Astrocyte of the spinal cord (primary cell): Measurements from ENCODE around the gene MPND.

ENCODE experiments used
- DNase-seq: peaks from one replicate; pipeline ENCODE4 v3.0.0; 2011; ENCODE audit warnings: low read depth, low spot score
- H3K4me3 ChIP-seq: 2 replicates; pipeline ENCODE4 v1.5.1; 2011; ENCODE audit warnings: low read depth, mild to moderate bottlenecking, low read length, moderate library complexity
- in situ Hi-C: cut with HindIII; loops from 2 replicates; pipeline ENCODE4 v1.10.0; 2017; ENCODE audit warnings: low sequenced_read_pairs
- TF ChIP-seq, protein P1 (sequence below): IDR thresholded peaks from 2 replicates; pipeline ENCODE4 v1.5.1; 2012; ENCODE audit warnings: low read depth, mild to moderate bottlenecking, low read length, inconsistent platforms

The MPND gene

DNA sequence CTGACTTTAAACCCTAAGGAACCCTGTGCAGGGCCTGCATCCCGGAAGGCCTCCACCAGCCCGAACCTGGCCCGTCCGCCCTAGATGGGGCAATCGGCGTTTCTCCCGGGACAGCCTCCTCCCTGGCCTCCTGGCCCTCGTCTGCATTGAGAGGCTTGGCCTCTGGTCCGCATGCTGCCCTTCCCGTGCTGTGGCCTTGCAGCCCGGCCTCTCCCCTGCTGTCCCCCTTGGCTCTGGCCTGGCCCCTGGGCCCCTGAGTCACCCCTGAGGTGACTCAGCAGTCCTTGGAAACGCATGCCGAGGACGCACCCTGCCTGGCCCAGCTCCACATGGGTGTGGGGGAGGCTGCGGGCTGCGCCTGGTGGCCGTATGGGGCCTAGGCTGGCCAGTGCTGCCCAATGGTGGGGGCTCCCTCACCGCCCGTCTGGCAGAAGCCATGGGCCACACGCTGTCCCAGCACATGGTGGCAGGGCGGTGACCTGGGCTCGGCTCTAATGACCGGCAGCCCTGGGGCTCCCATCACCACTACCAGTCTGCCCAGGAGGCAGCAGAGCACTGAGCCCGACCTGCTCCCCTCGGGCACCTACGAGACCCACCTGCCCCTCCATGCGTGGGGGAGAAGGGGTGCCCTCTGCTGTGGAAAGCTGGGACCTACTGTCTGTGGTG lies 31.3 kb downstream of the MPND start:
- H3K4me3 ChIP-seq = no peak overlapping the region
- in situ Hi-C loops = no loop called here

DNA sequence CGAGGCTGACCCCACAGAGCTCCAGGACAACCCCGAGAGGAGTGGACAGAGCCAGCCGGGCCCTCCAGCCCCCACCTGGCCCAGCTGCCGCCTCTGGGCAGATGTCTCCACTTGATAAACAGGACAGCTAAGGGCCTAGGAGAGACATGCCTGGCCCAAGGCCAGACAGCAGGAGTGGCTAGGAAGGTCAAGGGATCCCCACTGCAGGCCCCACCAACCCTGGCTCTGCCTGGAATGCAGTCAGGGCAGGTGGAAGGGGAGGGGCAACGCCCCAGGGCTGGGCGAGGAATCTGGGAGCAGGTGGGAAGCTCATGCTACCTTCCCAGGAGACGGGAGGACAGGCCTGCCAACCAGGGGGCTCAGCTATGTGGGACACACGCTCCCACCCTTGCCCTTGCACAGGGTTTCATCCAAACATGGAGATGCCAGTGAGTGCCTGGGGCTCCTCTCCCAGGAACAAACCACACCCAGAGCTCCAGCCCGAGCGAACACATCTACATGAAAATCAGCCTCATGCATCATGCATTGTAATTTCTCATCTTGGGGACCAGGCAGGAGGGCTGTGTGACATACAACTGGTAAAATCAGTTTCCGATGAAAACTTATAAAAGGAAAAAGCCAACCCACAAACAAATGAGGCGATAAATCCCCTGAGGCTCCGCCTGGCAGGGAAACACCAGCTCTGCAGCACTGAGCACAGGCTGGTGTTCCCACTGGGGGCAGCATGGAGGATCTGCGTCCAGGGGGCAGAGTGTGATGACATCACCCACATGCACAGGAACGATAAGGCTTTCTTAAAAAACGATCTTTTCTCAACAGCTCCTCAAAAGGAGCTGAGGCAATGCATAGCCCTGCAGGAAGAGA lies 32.0 kb downstream of the MPND start:
- in situ Hi-C loops = no loop called here
- TF ChIP-seq, protein P1, sequence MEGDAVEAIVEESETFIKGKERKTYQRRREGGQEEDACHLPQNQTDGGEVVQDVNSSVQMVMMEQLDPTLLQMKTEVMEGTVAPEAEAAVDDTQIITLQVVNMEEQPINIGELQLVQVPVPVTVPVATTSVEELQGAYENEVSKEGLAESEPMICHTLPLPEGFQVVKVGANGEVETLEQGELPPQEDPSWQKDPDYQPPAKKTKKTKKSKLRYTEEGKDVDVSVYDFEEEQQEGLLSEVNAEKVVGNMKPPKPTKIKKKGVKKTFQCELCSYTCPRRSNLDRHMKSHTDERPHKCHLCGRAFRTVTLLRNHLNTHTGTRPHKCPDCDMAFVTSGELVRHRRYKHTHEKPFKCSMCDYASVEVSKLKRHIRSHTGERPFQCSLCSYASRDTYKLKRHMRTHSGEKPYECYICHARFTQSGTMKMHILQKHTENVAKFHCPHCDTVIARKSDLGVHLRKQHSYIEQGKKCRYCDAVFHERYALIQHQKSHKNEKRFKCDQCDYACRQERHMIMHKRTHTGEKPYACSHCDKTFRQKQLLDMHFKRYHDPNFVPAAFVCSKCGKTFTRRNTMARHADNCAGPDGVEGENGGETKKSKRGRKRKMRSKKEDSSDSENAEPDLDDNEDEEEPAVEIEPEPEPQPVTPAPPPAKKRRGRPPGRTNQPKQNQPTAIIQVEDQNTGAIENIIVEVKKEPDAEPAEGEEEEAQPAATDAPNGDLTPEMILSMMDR = peak; percentile 61
- no peak overlapping the region for H3K4me3 ChIP-seq
- peak; percentile 66 for DNase-seq

More for the DNA sequence above, 31.3 kb downstream of the MPND start:
- DNase-seq = peak; percentile 84
- TF ChIP-seq, protein P1 = peak; percentile 14

DNA sequence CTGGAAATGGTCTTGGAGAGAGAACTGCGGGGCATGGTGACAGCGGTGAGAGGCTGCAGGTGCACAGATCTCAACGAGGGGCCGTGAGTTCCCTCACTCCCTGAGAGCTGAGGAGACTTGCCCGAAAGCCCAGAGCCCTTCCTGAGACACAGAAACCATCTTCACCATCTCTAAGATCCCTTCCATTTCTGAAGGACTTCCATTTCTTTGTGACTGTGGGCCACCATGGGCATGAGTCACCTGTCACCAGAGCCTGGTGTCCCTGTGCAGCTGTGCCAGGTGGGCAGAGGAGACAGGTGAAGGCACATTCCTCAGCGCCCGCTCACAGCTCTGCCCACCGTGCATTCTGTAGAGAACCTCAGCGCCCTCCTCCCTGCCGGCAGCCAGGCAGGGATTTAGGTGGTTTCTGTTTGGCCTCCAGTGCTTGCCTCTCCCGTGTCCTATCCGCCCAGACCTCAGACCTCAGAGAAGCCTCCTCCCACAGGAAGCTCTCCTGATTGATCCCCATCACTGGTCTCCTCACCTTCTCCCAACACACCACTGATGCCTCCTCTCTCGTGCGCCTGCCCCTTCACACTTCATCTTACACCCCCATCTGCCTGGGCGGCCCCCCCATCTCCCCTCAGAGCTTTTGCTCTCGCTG lies 32.8 kb downstream of the MPND start:
- TF ChIP-seq, protein P1 = no peak
- in situ Hi-C loops = no loop called here
- DNase-seq = no peak
- H3K4me3 ChIP-seq = no peak overlapping the region

DNA sequence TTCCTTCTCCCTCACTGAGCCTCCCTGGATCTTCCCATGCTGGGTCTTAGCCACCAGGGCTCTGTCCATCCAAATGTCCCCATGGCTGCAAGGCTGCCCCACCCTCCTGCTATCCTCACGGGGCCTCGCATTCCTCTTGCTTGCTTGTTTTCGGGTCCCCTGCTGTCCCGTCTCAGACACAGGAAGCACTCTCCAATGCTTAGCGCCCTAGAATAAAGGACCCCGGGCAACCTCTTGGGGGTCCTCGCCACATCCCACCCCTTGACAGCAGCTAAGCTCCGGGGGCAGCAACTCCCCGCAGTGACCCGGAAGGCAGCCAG lies 33.3 kb downstream of the MPND start:
- H3K4me3 ChIP-seq = no peak overlapping the region
- no peak for DNase-seq
- TF ChIP-seq, protein P1 = no peak
- in situ Hi-C loops = no loop called here

DNA sequence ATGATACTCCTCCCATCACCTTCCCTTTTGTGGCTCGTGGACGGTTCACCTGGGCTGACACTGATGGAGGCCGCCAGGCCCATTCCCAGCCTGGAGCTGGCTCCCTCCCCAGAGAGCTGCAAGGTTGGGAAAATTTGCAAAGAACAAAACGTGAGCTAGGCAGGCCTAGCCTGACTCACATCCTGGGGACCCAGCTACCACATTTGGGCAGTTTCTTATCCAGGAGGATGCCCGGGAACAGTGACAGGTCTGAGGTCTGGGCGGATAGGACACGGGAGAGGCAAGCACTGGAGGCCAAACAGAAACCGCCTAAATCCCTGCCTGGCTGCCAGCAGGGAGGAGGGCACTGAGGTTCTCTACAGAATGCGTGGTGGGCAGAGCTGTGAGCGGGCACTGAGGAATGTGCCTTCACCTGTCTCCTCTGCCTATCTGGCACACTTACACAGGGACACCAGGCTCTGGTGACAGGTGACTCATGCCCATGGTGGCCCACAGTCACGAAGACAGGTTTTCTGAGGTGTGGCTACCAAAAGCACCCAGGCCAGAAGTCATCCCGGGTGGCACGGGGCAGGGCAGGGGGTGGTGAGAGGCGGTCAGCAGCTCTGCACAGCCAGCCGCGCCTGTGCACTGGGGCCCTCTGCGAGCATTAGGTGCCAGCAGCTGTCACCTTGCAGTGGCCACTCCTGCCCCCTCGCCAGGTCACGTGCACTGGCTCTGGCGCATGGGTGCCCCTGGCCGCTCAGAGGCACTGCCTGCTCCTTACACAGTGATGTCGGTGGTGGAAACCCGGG lies 33.8 kb downstream of the MPND start:
- peak; percentile 24 for DNase-seq
- in situ Hi-C loops = no loop called here
- TF ChIP-seq, protein P1 = no peak
- no peak overlapping the region for H3K4me3 ChIP-seq

DNA sequence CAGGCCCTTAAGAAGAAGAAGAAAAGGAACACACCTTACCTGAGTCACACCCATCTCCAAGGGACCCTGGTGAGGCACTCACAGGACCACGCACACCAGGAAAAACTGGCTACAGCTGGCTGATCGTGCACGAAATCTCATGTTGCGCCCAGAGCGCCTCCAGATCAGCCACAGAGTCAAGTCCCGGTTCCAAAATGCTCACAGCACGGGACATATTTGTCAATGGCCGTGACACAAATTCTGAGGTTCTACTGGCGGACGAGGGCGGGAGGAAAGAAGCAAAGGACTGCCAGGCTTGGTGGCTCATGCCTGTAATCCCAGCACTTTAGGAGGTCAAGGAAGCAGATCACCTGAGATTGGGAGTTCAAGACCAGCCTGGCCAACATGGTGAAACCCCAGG lies 35.5 kb downstream of the MPND start:
- in situ Hi-C loops = no loop called here
- no peak overlapping the region for H3K4me3 ChIP-seq
- TF ChIP-seq, protein P1 = no peak

More for the DNA sequence above, 35.5 kb downstream of the MPND start:
- no peak for DNase-seq
